AG20443 (cell line): ENCODE measurements around the gene TAOK3.
"Not testable (repeated sequence)": the region's sequence is repeated elsewhere in the genome, so short reads cannot be mapped to it uniquely, and the experiment has no call there.

Source experiments
- DNase-seq: peaks from one replicate; pipeline ENCODE4 v3.0.0; 2012; ENCODE audit warnings: low spot score, mixed read lengths

Gene TAOK3

DNA sequence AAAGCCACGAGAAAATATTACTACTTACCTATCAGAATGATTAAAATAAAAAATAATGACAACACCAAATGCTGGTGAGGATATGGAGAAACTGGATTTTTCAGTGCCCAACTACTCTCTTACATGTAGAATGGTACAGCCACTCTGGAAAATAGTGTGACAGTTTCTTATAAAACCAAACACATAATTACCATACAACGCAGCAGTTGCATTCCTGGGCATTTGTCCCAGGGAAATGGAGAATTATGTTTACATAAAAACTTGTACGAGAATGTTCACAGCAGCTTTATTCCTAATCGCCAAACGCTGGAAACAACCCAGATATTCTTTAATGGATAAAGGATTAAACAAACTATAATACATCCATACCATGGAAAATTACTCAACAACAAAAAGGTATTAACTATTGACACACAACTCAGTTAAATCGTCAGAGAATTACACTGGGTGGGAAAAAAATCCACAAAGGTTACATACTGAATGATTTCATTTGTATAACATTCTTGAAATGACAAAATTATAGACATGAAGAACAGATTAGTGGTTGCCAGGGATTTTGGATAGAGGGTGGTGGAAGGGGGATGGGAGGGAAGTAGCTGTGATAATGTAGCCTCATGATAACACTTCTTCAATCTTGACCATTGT, 35.4 kb downstream of the TAOK3 start:
- DNase-seq = no peak

DNA sequence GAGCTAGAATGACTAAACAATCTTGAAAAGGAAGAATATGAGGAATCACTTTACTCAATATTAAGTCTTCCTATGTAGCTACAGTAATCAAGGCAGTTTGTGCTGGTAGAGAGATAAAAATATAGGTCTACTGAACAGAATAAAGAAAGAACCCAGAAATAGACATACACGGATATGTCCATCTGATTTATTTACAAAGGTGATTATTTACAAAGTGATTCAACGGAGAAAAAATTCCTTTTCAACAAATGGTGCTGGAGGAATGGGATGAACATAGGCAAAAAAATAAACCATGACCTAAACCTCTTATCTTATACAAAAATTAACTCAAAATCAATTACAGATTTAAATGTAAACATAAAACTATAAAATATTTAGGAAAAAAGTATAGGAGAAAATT, 36.6 kb downstream of the TAOK3 start:
- no peak for DNase-seq

DNA sequence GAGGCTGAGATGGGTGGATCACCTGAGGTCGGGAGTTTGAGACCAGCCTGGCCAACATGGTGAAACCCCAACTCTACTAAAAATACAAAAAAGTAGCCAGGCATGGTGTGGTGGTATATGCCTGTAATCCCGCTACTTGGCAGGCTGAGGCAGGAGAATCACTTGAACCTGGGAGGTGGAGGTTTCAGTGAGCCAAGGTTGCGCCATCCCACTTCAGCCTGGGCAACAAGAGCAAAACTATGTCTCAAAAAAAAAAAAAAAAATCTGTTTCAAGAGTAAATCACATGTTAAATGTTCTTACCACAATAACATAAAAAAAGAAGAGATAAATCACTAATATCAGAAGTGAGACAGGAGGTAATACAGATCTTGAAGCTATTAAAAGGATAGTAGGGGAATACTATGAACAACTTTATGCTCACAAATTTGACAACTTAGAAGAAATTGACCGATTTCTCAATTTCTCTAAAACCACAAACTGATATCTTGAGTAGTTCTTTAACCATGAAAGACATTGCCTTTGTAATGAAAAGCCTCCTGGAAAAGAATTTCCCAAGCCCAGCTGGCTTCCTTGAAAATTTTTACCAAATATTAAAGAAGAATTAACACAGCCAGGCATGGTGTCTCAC, 37.7 kb downstream of the TAOK3 start:
- no peak for DNase-seq

DNA sequence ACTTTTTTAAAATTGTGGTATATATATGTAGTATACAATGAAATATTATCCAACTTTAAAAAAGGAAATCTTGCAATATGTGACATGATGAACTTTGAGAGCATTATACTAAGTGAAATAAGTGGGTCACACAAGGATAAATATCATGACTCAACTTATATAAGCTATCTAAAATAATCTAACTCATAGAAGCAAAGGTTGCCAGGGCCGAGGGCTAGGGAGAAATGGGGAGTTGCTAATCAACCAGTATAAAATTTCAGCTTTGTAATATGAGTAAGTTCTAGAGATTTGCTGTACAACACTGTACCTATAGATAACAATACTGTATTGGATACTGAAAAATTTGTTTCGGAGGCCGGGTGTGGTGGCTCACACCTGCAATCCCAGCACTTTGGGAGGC, 38.5 kb downstream of the TAOK3 start:
- DNase-seq = no peak

DNA sequence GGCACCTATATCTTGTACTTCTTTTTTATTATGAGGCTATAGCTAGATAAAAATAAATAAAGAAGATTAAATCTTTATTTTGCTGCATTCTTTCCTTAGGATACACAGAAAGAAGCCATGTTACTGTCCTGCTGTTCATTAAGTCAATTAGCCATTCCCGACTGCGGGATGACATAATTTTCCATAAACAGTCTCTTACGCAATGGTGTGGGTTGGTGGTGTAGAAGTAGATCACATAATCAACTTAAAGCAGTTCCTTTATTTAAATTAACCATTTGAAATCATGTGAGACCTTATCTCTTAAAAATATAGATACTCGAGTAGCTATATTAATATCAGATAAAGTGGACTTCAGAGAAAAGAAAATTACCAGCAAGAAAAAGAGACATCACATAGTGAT, 40.2 kb downstream of the TAOK3 start:
- DNase-seq = no peak

DNA sequence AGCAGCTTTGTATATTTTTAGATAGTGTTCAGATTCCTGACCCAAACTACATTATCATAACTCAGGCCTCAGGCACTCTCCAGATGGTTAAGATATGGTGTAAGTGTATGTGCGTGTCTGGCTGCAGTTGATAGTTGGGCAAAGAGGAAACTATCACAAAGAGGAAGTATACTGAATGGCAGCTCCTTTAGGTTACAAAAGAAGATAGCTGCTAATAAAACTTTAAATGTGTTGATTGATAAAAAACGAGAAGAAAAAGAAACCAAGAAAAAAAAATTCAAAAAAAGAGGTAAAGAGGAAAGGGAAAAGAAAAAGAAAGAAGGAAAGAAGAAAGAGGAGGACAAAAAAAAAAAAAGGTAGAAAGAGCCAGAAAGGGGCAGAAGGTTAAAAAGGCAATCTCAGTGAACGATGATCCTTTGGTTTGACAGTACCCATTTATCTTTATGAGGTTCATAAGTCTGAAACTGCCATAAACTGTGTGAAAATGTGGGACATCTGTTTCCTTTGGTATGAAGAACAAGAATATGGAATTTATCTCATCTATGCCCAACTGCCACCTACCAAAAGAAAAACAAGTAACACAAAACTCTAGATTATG, 42.2 kb downstream of the TAOK3 start:
- no peak for DNase-seq

DNA sequence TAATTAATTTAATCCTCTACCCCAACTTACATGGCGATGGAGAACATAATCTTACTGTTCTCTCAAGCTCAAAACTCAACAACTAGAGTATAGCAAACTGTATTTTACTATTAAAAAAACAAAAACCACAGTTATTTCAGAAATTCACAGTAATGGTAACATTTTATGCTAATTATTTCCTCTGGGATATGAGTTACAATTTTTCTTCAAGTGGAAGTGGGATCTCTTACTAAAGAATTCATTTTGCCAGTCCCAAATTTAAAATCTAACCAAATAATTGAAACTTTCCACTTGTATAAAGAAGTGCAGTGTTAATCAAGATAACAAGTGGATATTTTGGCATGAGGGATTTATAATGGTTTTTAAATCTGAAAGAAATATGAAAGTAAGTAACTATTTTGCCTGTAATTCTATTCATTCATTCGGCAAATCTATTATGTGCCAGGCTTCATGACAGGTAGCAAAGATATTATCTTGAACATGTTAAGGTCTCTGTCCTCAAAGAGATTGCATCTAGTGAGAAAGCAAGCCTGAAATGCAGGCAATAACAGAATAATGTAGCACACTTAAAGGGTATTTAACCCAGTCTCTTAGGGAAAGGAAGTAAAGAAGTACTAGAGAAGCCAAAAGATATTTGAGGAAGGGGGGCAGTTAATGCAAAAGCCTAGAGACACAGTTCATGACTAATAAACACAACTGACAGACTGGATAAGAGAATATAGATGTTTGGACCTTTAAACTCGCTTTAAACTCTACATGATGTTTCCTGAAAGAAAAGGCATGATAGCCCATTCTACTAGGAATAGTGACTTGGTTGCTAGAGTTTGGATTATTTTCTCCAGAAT, 44.0 kb downstream of the TAOK3 start:
- peak; percentile 8 for DNase-seq

DNA sequence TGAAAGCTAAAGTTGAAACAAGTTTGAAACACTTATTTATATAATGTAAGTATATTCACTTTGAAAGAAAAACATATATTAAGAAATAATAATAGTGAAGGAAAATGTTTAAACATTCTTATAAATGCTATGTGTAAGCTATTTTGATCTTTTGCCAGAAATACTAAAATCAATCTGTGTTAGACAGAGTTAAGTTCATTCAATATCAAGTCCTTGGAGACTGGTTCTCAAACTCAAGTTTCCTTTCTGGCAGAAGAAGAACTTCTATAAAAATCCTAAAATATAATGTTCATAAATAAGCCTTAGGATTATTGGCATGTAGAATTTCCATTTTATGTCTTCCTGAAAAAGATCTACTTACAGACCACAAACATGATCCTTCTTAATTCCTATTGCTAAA, 45.3 kb downstream of the TAOK3 start:
- no peak for DNase-seq

DNA sequence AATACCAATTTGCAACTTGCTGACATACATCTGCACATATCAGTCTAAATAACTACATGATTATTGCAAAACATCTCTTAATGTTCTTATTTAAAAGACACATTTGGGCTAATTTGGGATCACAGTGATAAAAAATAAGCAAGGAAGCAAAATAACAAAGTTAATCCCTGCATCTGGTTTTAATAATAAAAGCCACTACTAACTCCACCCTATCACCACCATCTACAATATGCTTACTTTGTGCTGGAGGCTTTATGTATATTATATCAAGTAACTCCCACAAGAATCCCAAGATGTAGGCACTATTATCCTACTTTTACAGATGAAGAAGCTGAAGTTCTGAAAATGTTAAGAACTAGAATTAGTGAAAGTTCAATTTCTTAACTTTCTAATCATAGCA, 45.7 kb downstream of the TAOK3 start:
- peak; percentile 13 for DNase-seq

DNA sequence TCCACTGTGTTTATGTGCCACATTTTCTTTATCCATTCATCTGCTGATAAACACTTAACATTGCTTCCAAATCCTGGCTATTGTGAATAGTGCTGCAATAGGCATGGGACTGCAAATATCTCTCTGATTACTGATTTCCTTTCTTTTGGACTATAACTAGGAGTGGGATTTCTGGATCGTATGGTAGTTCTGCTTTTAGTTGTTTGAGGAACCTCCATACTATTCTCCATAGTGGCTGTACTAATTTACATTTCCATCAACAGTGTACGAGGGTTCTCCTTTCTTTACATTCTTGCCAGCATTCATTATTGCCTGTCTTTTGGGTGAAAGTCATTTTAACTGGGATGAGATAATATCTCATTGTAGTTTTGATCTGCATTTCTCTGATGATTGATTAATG, 47.6 kb downstream of the TAOK3 start:
- DNase-seq = no peak

DNA sequence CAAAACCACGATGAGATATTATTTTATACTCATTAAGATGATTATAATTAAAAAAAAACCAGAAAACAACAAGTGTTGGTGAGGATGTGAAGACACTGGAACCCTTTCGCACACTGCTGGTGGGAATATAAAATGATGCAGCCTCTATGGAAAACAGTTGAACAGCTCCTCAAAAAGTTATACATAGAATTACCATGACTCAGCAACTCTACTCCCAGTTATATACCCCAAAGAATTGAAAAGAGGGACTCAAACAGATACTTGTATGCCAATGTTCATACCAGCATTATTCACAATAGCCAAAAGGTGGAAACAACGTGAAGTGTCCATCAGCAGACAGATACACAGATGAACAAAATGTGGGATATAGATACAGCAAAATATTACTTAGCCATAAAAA, 53.1 kb downstream of the TAOK3 start:
- DNase-seq = no peak

DNA sequence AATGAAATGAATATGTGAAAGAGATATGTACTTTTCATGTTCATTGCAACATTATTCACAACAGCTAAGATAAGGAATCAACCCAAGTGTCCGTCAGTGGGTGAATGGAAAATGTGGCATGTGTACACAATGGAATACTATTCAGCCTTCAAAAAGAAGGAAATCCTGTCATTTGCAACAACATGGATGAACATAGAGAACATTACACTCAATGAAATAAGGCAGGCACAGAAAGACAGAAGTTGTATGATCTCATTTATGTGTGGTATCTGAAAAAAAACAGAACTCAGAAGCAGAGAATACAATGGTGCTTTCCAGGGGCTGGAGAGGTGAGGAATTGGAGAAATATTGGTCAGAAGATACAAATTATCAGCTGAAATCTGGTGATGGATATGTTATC, 54.0 kb downstream of the TAOK3 start:
- no peak for DNase-seq

DNA sequence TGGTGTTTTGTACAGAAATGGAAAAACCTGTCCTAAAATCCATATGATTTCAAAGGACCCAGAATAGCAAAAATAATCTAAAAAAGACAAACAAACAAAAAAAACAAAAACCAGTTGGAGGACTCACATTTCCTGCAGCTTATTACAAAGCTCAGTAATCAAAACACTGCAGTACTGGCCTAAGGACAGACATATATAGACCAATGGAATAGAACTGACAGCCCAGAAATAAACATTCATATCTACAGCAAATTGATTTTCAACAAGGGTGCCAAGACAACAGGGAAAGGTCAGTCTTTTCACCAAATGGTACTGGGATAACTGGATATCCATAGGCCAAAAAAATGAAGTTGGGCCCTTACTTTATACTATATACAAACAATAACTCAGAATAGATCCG, 55.0 kb downstream of the TAOK3 start:
- DNase-seq = no peak

DNA sequence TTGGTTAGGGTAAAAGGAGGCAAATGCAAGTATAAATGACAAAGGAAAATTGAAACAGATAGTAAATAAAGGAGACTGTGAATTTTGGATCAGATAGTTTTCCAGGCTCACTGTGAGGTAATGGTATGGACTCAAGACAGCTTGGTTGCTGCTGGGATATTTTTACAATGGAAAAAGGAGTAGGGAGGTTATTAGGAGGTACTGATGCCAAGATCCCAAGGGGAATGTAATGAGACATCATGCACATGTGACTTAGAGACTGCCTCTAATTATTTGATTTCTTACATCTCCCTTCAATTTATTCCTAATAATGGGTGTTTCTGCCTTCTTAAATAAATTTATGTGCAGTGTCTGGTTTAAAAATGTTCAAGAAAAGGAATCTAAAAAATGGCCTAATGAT, 56.9 kb downstream of the TAOK3 start:
- DNase-seq = no peak

DNA sequence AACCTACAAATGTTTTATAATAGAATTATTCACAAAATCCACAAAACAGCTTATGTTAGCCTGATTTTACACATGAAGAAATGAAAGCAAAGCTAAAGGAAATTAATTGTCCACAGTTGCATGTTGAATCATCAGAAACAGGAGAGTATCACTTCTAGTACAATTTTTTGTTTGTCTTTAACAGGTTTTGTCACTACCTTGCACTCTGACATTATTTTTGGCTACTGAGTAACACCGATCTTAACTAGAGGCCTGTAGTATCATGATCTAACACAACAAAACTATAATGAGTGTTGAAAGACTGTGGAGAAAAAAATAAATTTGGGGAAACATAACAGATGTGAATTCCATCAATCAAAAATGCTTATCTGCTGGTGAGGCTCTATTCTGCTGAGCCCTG, 60.1 kb downstream of the TAOK3 start:
- DNase-seq = no peak

DNA sequence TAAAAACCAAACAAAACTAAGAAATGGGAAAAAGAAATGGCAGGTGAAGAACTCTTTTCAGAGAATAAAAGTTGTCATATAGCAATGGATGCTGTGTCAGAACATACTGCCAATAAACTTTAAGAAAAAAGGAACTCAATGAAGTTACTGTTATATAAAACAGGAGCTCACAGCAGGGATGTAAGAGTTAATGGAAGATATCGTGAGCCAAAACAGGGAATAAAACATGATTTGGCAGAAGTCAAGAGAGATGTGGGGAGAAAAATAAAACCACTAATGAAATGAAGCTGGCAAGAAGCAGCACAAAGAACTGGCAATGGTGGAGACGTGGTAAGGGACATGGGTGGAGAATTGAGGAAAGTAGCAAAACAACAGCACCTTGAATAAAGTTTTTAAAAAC, 61.0 kb downstream of the TAOK3 start:
- DNase-seq = no peak

DNA sequence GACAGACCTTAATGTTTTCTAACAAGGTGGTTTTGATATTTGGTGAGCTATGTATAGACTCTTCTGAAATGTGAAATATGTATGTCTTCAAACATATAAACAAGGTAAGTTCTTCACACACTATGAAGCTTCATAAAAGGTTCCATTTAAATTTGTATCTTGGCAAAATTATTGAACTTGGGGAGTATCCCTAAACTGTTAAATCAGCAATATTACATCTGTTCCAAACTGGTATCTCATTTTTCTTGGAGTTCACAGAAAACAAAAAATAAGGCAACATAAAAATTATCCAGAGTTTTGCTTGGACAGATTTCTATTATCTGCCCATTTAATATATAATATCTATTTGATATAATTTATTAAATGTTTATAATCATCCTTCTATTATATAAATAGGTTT, 62.4 kb downstream of the TAOK3 start:
- no peak for DNase-seq

DNA sequence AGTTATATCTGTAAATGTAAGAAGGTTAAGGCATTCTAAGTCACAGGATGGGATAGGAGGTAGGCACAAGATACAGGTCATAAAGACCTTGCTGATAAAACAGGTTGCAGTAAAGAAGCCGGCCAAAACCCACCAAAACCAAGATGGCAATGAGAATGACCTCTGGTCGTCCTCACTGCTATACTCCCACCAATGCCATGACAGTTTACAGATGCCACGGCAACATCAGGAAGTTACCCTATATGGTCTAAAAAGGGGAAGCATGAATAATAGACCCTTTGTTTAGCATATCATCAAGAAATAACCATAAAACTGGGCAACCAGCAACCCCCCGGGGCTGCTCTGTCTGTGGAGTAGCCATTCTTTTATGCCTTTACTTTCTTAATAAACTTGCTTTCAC, 64.7 kb downstream of the TAOK3 start:
- not testable (repeated sequence) for DNase-seq

DNA sequence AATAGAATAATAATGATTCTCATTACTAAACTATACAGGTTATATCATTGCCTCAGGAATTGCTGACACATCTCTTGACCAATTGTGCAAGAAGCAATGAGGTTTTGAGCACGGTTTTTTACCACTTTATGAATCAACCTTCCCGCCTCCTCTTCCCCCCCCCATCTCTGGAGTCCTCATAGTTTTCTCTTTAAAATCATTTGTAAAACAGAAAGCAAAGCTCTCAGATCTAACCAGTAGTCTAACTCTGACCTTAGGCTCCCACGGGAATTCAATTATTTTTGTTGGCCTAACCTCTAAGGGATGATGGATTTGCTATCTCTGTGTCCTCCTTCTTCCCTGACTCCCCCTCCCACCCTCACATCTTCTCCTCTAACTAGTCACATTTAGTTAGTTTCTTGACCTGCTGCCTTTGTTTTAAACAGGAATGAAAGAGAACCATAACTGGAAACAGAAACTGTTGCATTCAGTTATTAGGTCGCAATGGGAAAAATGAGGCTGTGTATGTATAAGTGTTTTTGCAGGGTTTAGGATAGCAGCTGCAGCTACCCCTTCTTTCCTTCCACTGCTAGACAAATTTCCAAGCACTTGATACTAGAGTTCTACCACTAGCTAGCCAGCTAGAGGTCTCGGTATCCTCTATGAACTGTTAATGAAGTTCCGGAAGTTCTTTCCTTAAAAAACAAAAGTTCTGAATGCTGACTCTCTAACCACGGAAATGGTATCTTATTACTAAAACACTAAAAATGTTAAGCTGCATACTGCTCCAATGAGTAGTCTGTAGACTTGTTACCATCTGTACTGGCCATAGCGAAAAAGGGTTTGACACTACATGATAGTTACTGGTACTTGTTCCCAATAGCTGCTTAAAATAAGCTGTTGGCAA, 65.4 kb downstream of the TAOK3 start:
- DNase-seq = peak; percentile 76

DNA sequence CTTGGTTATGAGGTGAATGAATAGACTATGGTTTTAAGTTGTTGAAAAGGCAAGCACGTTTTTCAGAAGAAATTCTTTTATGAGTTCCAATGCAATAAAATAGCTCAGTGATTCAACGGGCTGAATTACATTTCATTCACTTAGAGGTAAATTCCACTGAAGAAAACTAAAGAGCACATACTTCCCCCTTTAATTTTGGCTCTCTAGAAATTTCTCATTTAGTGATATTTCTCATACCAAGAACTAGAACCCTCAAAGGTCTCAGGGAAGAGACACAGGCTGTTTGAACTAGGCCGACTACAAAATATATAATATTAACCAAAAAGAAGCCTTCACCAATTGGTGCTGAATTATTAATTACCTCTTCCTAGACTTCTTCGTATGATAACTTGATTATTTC, 68.6 kb downstream of the TAOK3 start:
- no peak for DNase-seq

DNA sequence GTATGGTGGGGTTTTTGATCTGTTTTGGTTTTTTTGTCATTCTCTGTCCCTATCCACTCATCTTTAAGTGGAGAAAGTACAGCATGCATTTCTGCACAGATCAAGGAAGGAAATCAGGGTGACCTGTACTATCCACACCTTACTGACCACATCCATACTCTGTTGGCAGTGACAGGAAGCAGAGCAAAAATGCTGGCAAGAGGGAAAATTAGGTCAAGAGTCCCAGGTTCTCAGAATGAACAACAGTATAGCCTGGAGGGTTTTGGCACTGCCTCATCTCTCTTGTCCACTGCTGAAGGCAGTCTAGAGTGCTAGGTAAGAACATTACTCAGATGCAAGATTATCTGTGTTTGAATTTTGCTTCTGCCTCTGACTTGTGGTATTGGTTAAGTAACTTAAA, 70.7 kb downstream of the TAOK3 start:
- no peak for DNase-seq
